H1 (cell line): ENCODE results near the gene WHAMM. TPM values are rescaled to one million over a fixed set of nuclear protein-coding genes. Genes with fewer than 3 reads are reported as not detected.

Experiments used
- HDAC2 ChIP-seq, 2 experiments: fragments of 300-600 bp in 1 of 2; sonication (generic) in 1 of 2; IDR thresholded peaks; 2 replicates each; pipeline ENCODE4 v1.6.1; 2011 to 2012; ENCODE audit warnings: low read depth in 2 of 2, low read length in 2 of 2, mild to moderate bottlenecking in 2 of 2, moderate library complexity in 2 of 2, borderline replicate concordance in 1 of 2, inconsistent platforms in 1 of 2
- KDM1A ChIP-seq: fragments of 200-600, 300-600 bp; sonication (generic); IDR thresholded peaks from 2 replicates; pipeline ENCODE4 v1.7.1; 2016; ENCODE audit warnings: mild to moderate bottlenecking, low read length, borderline replicate concordance
- KDM5A ChIP-seq: fragments of 200-600 bp; IDR thresholded peaks from 2 replicates; pipeline ENCODE4 v1.7.1; 2012; ENCODE audit warnings: mild to moderate bottlenecking, low read length, inconsistent platforms, mixed read lengths
- SP4 ChIP-seq: IDR thresholded peaks from 2 replicates; pipeline ENCODE4 v1.6.1; 2012; ENCODE audit warnings: low read length, inconsistent platforms
- TAF1 ChIP-seq: IDR thresholded peaks from 2 replicates; pipeline ENCODE4 v1.6.1; 2011; ENCODE audit warnings: mild to moderate bottlenecking, low read depth, low read length
- polyA plus RNA-seq, 7 experiments: library from polyadenylated mRNA; depleted of rRNA in 3 of 7; stranded (reverse) in 5 of 7; unstranded in 2 of 7; fragments of >200 nt in 5 of 7; fragments of 200-250 nt in 2 of 7; gene quantifications; 1 replicate in 5 of 7; 2 replicates in 1 of 7; 4 replicates in 1 of 7; pipeline versions ENCODE4 v1.2.1 to v1.2.3, GENCODE V29; 2011 to 2013; ENCODE audit warnings: missing spikeins in 2 of 7, mixed read lengths in 2 of 7
- total RNA-seq: library from RNA; stranded (reverse); fragmentation: NEBNext Ultra II Directional; extraction: Animal tissue kit (Norgen Biotek cat#: 25700); gene quantifications from 2 replicates; pipeline ENCODE4 v1.2.1, GENCODE V29; 2021

Gene WHAMM
- total and polyA plus RNA-seq, 2 of the 8 experiments (the other 6 are each of a cell fraction or from before 2014, with no cell fraction given), result 1.1 to 3.3 TPM

DNA sequence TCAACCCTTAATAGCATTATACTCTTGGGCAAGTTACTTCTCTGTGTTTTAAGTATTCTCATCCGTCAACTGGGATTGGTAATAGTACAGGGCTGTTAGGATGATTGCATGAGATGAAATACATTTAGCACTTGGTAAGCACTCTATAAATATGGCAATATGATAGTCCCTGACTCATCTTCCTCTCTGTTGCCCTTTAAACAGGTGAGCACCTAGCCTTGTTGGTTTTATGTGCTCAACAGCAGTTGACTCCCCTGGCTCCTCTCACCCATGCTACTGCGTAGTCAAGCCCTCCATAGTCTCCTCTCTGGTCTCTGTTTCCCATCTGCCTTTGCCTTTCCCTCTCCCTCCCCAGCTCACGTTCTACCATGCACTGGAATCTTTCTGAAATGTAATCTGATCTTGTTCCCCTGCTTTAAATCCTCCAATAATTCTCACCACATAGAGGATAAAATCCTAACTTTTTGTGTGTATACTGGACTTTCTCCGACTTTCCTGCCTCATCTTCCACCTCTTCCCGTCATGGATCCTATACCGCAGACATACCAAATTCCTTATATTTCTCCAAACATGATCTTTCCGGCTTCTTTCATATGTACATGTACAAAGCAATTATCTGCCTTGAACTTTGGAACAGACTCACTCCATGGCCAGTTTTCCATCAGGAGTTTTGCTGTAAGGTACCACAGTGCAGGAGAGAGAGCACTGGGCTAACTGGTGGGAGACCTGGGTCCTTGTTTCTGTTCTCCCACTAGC lies 45.9 kb upstream of the WHAMM start (continued):
- TF ChIP-seq KDM1A, result no peak
- no peak for TF ChIP-seq HDAC2 (IDR thresholded peaks at IDR 0.05; ENCODE audit: borderline replicate concordance in 1 of 2, low read depth in 2 of 2, low read length in 2 of 2)
- TF ChIP-seq KDM5A, result no peak
- TF ChIP-seq SP4, result no peak
- TF ChIP-seq TAF1, result no peak
